Spleen (tissue), 13 donors: ENCODE measurements around the gene AVP. TPM values are rescaled to one million over a fixed set of nuclear protein-coding genes. Genes with fewer than 3 reads are reported as not detected.

ENCODE experiments used
- DNase-seq: peaks from one replicate; pipeline ENCODE4 v3.0.0-alpha.2; 2020
- H3K27ac ChIP-seq, 8 donors: fragments of 200-600 bp; sonication (generic) in 7 of 8; 1 replicate in 4 of 8; 2 replicates in 4 of 8; pipeline versions ENCODE4 v1.5.0 to v1.8.0; 2016 to 2021; ENCODE audit warnings: inconsistent platforms in 4 of 8, mild to moderate bottlenecking in 4 of 8, moderate library complexity in 1 of 8
- H3K27me3 ChIP-seq, 7 donors: fragments of 200-600 bp; sonication (generic) in 6 of 7; replicated peaks in 1 of 7; 1 replicate in 4 of 7; 2 replicates in 3 of 7; pipeline versions ENCODE4 v1.5.0 to v1.8.0; 2016 to 2021; ENCODE audit warnings: inconsistent platforms in 3 of 7, mild to moderate bottlenecking in 1 of 7
- H3K36me3 ChIP-seq, 6 donors: fragments of 200-600 bp; sonication (generic) in 5 of 6; 1 replicate in 4 of 6; 2 replicates in 2 of 6; pipeline versions ENCODE4 v1.5.0 to v1.8.0; 2016 to 2021; ENCODE audit warnings: inconsistent platforms in 2 of 6
- H3K4me1 ChIP-seq, 6 donors: fragments of 200-600 bp; sonication (generic) in 5 of 6; 1 replicate in 3 of 6; 2 replicates in 3 of 6; pipeline versions ENCODE4 v1.5.0 to v1.8.0; 2016 to 2021; ENCODE audit warnings: inconsistent platforms in 3 of 6
- H3K4me3 ChIP-seq, 8 donors: fragments of 200-600 bp; sonication (generic) in 7 of 8; 1 replicate in 4 of 8; 2 replicates in 4 of 8; pipeline versions ENCODE4 v1.5.0 to v1.8.0; 2016 to 2021; ENCODE audit warnings: inconsistent platforms in 4 of 8, mild to moderate bottlenecking in 4 of 8, moderate library complexity in 2 of 8
- H3K9me3 ChIP-seq, 8 donors: fragments of 200-600 bp; sonication (generic) in 7 of 8; 1 replicate in 4 of 8; 2 replicates in 4 of 8; pipeline versions ENCODE4 v1.5.0 to v1.8.0; 2016 to 2021; ENCODE audit warnings: inconsistent platforms in 4 of 8
- CTCF ChIP-seq, 11 experiments: fragments of 200-600 bp in 7 of 11; fragments of 450-650 bp in 4 of 11; sonication (generic) in 4 of 11; IDR thresholded peaks in 8 of 11; conservative IDR thresholded peaks in 3 of 11; 1 replicate in 7 of 11; 2 replicates in 4 of 11; pipeline versions ENCODE4 v1.4.0 to v1.8.0; 2016 to 2021; ENCODE audit warnings: antibody characterized with exemption in 11 of 11, inconsistent platforms in 4 of 11, mild to moderate bottlenecking in 1 of 11
- POLR2A ChIP-seq, 3 donors: fragments of 450-650 bp; IDR thresholded peaks; one replicate each; pipeline ENCODE4 v1.5.1; 2017; ENCODE audit warnings: antibody characterized with exemption in 3 of 3, mild to moderate bottlenecking in 1 of 3
- POLR2AphosphoS5 ChIP-seq, 3 donors: sonication (generic); formaldehyde crosslinking; IDR thresholded peaks; one replicate each; pipeline ENCODE4 v1.5.1; 2017; ENCODE audit warnings: antibody characterized with exemption in 3 of 3
- WGBS, 5 donors: extraction: QIAGEN DNeasy Blood & Tissue Kit in 3 of 5; methylation state at CpG; one replicate each; pipeline versions ENCODE4 v1.1.5 to v1.1.7; 2013 to 2018; 5-methylcytosine and 5-hydroxymethylcytosine counted together
- intact Hi-C: fragments of 100-400 bp; cut with DNase I; formaldehyde crosslinking; loops from one replicate; pipeline ENCODE4 v1.15.0; 2023; ENCODE audit warnings: low total_unique reads
- long read RNA-seq, 2 donors: transcript quantifications; one replicate each; lab custom pipeline, GENCODE V29; 2026
- polyA plus RNA-seq, 3 donors: library from polyadenylated mRNA; stranded (reverse); fragments of 200-250 nt; gene quantifications; one replicate each; pipeline ENCODE4 v1.2.1, GENCODE V29; 2013
- total RNA-seq, 7 donors: library from RNA; depleted of rRNA in 3 of 7; stranded (reverse); fragments of >200 nt in 3 of 7; fragmentation: NEBNext Ultra II Directional in 4 of 7; extraction: Animal tissue kit (Norgen Biotek cat#: 25700) in 4 of 7; gene quantifications; one replicate each; pipeline versions ENCODE4 v1.1.0 to v1.2.1, GENCODE V29; 2016 to 2021
- donor health status: healthy with polysubstance abuse.
- donor health status: DM: no; HTN: no; CAD: no; lungs with moderate emphysema.
- donor health status: DM: no; HTN: no; CAD: no.
- donor health status: Bipolar disorder and iron deficiency.
- donor health status: healthy.
- donor health status: DM: no; HTN: no; CAD: no.
- donor health status: DM: yes; HTN: yes; CAD: no.

AVP gene
- 1 to 10 TPM in 1 of 7 donors, not detected in 6; 2.2 TPM for total RNA-seq
- not detected for polyA plus RNA-seq
- long read RNA-seq, donor 1 = 0 reads
- long read RNA-seq, donor 2 = 0 reads

- intact Hi-C loops = no loop called here
- Histone ChIP-seq H3K36me3 (no peaks in the 10 kb centered on the region), H3K4me3 (peak within 1 kb of the TSS in 2 of 8 donors; percentile 32 to 65), H3K27me3 (peaks cover 4 to 71% (median 45%) of the 10 kb centered on the region in 7 donors), H3K9me3 (no peaks in the 10 kb centered on the region), H3K27ac (no peak within 1 kb of the TSS), H3K4me1 (peaks cover 3 to 29% (median 18%) of the 10 kb centered on the region in 6 donors)
- DNase-seq = no peak
- no peak for TF ChIP-seq CTCF (IDR thresholded peaks at IDR 0.05 in 8 of 11, conservative IDR thresholded peaks at IDR 0.05 in 3 of 11)
- no peak for TF ChIP-seq POLR2AphosphoS5 (IDR thresholded peaks at IDR 0.05)
- no peak for TF ChIP-seq POLR2A (IDR thresholded peaks at IDR 0.05)
- 50 to 77% (median 56%) methylated on average over 17 to 28 of the region's 28 CpGs for WGBS, 5 donors
These were observed at the start of gene AVP for GRCh38 chr20:3084283-3084985. Gene AVP, minus strand, starts transcription at chr20:3084724. Its CDS starts 50 bp downstream, at chr20:3084674.

- peaks cover 0 to 33% (median 0%) of the 10 kb centered on the region in 6 donors for H3K36me3 ChIP-seq
- WGBS, 5 donors = 89 to 97% (median 94%) methylated on average over 3 of the region's 3 CpGs
- no peak overlapping the region for H3K4me3 ChIP-seq
- H3K9me3 ChIP-seq = no peaks in the 10 kb centered on the region
- peaks cover 0 to 5% (median 0%) of the 10 kb centered on the region in 6 donors for H3K4me1 ChIP-seq
- intact Hi-C loops = no loop called here
- DNase-seq = no peak
- no peaks in the 10 kb centered on the region for H3K27me3 ChIP-seq
- no peak overlapping the region for H3K27ac ChIP-seq
- TF ChIP-seq POLR2AphosphoS5 (IDR thresholded peaks at IDR 0.05) (no peak), CTCF (IDR thresholded peaks at IDR 0.05 in 8 of 11, conservative IDR thresholded peaks at IDR 0.05 in 3 of 11) (no peak), POLR2A (IDR thresholded peaks at IDR 0.05) (no peak)
These were observed 49.6 kb upstream of the AVP start for GRCh38 chr20:3134151-3134550.

GRCh38 chr20:3133155-3133554, 48.6 kb upstream of the AVP start:
- peaks cover 0 to 25% (median 0%) of the 10 kb centered on the region in 6 donors for H3K36me3 ChIP-seq
- intact Hi-C loops = no loop called here
- H3K4me1 ChIP-seq = peaks cover 0 to 5% (median 0%) of the 10 kb centered on the region in 6 donors
- no peak for DNase-seq
- no peak overlapping the region for H3K4me3 ChIP-seq
- TF ChIP-seq POLR2AphosphoS5 (IDR thresholded peaks at IDR 0.05) = no peak
- H3K27me3 ChIP-seq = no peaks in the 10 kb centered on the region
- H3K27ac ChIP-seq = no peak overlapping the region
- no peaks in the 10 kb centered on the region for H3K9me3 ChIP-seq
- WGBS, 5 donors = 93 to 94% (median 93%) methylated on average over 2 of the region's 2 CpGs

- Histone ChIP-seq H3K9me3 (peaks cover 0 to 7% (median under 1%) of the 10 kb centered on the region in 8 donors), H3K27ac (no peak overlapping the region), H3K36me3 (peaks cover 0 to 14% (median 0%) of the 10 kb centered on the region in 6 donors), H3K4me3 (no peak overlapping the region), H3K4me1 (peaks cover 0 to under 1% (median 0%) of the 10 kb centered on the region in 6 donors), H3K27me3 (no peaks in the 10 kb centered on the region)
- DNase-seq = no peak
- no peak for TF ChIP-seq POLR2AphosphoS5 (IDR thresholded peaks at IDR 0.05)
- no peak for TF ChIP-seq CTCF (IDR thresholded peaks at IDR 0.05 in 8 of 11, conservative IDR thresholded peaks at IDR 0.05 in 3 of 11)
- no peak for TF ChIP-seq POLR2A (IDR thresholded peaks at IDR 0.05)
- intact Hi-C loops = no loop called here
- 88 to 96% (median 88%) methylated on average over 2 of the region's 2 CpGs for WGBS, 5 donors
These were observed 45.6 kb upstream of the AVP start for GRCh38 chr20:3130051-3130600.
